ENCODE results near the gene ZNHIT2.
"Not testable (repeated sequence)": the region's sequence is repeated elsewhere in the genome, so short reads cannot be mapped to it uniquely, and the experiment has no call there.

The ZNHIT2 gene

DNA sequence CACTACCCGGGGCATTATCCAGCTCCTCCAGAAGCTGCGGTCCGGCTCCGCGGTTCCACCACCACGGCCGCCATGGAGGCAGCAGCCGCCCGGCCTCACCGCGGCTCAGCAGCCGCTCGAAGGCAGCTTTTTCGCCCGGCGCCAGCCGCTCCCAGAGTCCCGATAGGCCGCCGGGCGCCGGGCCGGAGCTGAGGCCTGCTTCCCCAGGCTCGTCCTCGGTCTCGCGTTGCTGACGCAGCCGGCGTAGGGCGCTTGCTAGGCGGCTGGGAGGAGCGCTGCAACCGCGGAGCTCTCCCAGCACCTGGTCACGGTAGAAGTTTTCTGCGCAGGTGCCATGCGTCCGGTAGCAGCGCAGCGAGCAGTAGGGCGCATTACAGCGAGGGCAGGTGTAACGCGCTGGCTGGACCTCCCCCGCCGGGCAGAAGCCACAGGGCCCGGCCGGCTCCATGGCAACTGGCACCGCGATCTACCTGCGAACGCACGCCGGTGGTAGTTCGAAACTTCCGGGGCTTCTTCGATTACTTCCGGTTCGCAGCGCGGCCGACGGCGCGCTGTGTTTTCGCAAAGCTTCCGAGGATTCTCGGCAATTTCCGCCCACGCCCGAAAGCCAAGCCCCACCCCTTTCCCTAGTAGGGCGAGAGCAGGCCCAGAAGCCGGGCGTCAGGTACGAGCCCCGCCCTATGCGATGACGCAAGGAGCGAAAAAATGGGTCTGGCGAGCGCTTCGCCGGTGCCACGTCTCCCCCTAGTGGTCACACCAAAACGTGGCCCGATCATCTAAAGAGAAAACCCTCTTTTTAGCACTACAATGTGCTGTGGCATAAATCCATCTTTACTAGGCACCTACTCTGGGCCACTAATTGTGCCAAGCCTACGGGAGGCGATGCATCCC is at the start of gene ZNHIT2:
Gene ZNHIT2, minus strand, starts transcription at position 496 of the 891 bp plus-strand sequence. Its CDS starts 48 bp downstream, at position 448.
- peak; percentile 98 for DNase-seq

DNA sequence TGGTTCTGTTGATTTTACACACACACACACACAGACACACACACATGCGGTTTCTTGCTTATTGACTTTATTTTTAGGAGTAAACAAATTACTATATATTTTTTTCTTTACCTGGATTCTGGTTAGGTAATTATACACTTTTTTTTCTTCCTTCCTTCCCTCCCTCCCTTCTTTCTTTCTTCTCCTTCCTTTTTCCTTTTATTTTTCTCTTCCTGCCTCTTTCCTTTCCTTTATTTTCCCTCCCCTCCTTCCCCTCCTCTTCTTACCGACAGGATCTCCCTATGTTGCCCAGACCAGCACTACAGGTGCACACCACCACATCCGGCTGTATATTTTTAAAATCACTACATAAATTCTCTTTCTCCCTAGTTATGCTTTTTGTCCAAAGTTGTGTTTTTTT is 49.4 kb upstream of the ZNHIT2 start:
- no peak for DNase-seq

- no peak for DNase-seq
Measured at GRCh38 chr11:65165410-65166317, 48.2 kb upstream of the ZNHIT2 start.

DNA sequence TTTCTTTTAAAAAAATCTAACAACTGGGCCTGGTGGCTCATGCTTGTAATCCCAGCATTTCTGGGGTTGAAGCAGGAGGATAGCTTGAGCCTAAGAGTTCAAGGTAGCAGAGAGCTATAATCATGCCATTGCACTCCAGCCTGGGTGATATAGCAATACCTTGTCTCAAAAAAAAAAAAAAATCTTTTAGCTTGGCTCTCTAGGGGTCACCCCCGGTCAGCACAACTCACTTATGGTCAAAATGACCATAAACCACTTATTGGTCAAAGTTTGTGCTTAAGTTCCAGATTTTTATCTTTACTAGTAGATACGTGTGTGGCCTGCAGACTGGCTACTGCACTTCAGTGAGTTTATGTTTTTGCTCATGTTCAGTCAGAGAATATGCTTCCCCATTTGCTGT is 46.2 kb upstream of the ZNHIT2 start:
- no peak for DNase-seq

DNA sequence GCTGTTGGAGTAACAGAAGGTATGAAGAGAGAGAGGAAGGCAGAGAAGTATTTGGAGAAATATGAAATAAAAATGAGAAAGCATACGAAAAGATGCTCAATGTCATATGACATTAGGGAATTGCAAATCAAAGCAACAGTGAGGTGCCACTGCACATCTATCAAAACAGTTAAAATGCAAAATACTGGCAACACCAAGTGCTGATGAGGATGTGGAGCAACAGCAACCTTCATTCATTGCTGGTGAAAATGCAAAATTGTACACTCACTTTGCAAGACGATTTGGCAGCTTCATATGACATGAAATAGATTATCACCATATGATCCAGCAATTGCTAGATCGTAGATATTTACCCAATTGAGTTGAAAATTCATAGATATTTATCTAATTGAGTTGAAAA is 43.1 kb upstream of the ZNHIT2 start:
- DNase-seq = no peak

DNA sequence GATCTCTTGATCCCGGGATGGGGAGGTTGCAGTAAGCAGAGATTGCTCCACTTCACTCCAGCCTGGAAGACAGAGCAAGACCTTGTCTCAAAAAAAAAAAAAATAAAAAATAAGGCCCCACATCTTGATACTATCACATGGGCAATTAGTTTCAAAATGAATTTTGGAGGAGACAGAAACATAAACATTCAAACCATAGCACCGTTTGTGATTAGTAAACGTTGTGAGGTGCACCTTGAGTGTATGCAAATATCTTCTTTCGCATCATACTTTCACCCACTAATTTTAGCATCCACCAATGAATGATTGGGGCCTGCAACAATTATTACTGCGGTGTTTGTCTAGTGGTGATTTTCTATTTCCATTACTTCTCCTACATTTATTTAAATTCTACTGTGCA is 41.5 kb upstream of the ZNHIT2 start:
- no peak for DNase-seq

DNA sequence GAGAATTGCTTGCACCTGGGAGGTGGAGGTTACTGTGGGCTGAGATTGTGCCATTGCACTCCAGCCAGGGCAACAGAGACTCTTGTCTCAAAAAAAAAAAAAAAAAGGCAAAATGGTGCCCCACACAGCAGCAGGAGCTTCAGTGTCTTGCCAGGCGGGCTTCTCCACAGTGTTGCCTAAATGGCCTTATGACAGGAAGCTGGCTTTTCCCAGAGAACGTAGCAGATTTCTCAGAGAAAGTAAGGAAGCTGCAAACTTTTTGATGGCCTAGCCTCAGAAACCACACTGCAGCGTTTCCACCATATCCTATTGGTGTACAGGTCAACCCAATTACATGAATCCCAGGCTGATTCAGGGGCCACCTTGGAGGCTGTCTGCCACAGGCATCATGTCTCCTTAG is 39.8 kb upstream of the ZNHIT2 start:
- no peak for DNase-seq

GRCh38 chr11:65156926-65157325 is 39.4 kb upstream of the ZNHIT2 start:
- no peak for DNase-seq

- DNase-seq = no peak
Measured at GRCh38 chr11:65156256-65156655, 38.8 kb upstream of the ZNHIT2 start.

DNA sequence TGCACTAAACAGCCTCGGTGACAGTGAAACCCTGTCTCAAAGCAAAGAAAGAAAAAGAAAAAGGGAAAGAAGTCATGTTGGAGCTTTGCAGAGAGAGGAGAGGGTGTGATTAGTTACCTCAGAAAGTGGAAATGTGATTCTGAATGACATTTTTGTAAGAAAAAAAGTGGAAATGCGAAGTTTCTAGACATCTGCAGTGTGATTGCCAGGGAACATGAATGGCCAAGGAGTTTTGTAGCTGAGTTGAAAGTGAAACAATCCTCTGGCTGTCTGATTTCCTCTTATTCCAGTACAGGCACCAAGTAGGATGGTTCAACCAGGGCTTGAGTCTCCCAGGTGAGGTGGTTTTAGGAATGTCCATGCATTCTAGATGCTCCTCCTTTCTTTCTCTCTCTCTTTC is 34.6 kb upstream of the ZNHIT2 start:
- no peak for DNase-seq

GRCh38 chr11:65151331-65151899 is 33.9 kb upstream of the ZNHIT2 start:
- DNase-seq = no peak

DNA sequence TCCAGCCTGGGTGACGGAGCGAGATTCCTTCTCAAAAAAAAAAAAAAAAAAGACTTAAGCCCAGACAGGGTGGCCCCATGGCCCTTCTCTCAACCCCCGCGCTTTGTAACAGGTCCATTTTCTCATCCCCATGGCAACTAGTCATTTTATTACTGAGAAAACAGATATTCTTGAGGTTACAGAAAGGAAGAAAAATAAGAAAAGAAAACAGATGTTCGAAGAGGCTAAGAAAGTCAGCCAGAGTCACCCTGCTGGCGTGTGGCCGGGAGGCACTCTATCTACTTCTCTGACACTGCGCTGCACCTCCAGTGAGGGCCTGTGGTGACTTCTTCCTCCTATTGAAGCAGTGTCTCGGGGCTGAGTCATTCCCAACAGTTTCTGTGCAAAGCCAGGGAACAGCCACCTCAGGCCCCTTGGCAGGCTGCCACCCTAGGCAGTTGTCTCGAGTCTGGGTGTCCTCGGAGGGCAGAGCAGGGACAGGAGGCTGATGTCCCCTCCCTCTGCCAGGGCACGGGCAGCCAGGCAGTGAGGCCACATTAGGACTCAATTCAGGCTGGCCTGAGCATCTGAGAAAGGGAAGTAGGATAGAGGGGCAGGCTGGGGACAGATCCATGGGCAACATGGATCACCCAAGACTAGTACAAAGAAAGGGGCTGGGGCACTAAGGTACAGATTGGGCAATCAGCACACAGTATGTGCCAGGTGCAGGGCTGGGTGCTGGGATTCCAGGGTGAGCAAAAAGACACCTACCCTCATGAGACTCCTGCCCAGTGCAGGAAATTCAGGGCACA is 33.2 kb upstream of the ZNHIT2 start:
- peak; percentile 78 for DNase-seq

GRCh38 chr11:65150131-65150508 is 32.6 kb upstream of the ZNHIT2 start:
- DNase-seq = not testable (repeated sequence)

- peak; percentile 80 for DNase-seq
Measured at GRCh38 chr11:65148657-65149056, 31.2 kb upstream of the ZNHIT2 start.

DNA sequence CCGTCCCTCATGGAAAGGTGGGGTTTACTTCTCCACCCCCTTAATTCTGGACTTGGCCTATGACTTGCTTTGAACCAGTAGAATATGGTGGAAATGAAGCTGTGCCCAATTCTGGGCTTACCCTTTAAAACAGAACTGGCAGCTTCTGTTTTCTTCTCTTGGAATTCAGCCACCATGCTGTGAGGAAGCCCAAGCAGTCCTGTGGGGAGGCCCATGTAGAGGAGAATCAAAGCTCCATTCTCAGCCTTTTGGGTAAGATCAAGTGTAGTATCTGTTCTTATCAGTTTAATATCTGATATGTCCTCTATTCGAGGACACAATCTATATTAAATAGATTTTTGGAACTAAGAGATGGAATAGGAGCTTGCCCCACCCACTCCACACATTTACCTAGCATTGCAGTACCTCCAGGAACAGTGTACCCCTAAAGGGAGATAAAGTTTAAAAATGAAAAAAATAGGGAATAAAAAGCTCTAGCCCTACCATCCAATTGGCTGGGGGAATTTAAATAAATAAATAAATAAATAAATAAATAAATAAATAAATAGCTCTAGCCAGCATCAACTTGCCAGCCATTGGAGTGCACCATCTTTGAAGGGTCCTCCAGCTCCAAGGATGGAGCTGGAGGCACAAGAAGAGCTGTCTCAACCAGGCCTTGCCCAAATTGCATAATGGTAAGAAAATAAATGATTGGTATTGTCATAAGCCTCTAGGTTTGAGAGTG is 30.0 kb upstream of the ZNHIT2 start:
- no peak for DNase-seq

- no peak for DNase-seq
Measured at GRCh38 chr11:65141896-65142494, 24.5 kb upstream of the ZNHIT2 start.

- DNase-seq = no peak
Measured at GRCh38 chr11:65136515-65137096, 19.1 kb upstream of the ZNHIT2 start.

DNA sequence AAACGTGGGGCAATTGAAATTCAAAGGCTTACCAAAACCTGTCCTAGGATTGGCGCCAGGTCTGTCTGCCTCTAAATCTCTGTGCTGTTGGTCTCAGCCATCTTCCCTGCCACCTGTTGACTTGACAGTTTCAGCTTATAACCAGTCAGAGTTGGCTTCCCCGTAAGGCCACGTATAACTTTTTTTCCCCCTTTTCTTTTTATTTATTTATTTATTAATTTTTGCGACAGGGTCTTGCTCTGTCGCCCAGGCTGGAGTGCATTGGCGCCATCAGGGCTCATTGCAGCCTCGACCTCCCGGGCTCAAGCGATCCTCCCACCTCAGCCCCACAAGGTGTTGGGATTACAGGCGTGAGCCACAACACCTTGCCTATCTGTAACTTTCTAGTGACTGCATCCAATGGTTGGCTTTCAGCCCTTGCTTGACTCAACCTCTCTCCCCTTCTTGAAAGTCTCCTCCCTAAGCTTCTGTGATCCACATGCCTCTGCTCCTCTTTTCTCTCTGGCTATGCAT is 18.2 kb upstream of the ZNHIT2 start:
- DNase-seq = no peak

GRCh38 chr11:65134952-65135632 is 17.6 kb upstream of the ZNHIT2 start:
- DNase-seq = peak; percentile 97

Data from NCI-H2171 treated with DMSO at 0.1 percent for 48 hours (cell line).